K562 (cell line): Measurements from ENCODE around the gene WDCP. TPM values are rescaled to one million over a fixed set of nuclear protein-coding genes. Genes with fewer than 3 reads are reported as not detected.

Source experiments
- CUX1 ChIP-seq: fragments of 200-800 bp; sonication (Bioruptor generic); IDR thresholded peaks from 2 replicates; pipeline ENCODE4 v1.6.1; 2016; ENCODE audit warnings: missing genetic modification characterization, missing compliant biosample characterization
- EWSR1 ChIP-seq: fragments of 450-650 bp; IDR thresholded peaks from 2 replicates; pipeline ENCODE4 v1.6.1; 2018; ENCODE audit warnings: borderline replicate concordance, mild to moderate bottlenecking, low read depth, moderate library complexity; ENCODE audit not compliant: partially characterized antibody
- ILF3 ChIP-seq: fragments of 450-650 bp; IDR thresholded peaks from 2 replicates; pipeline ENCODE4 v1.6.1; 2018; ENCODE audit warnings: antibody characterized with exemption, mild to moderate bottlenecking, moderate library complexity, borderline replicate concordance
- LCOR ChIP-seq: sonication (generic); formaldehyde crosslinking; IDR thresholded peaks from 2 replicates; pipeline ENCODE4 v1.8.0; 2022; ENCODE audit warnings: mild to moderate bottlenecking, missing genetic modification reagents
- MECOM ChIP-seq: fragments of 250-450 bp; sonication (Bioruptor Pico); IDR thresholded peaks from 2 replicates; pipeline ENCODE4 v1.8.0; 2022; ENCODE audit warnings: inconsistent platforms
- MYC ChIP-seq, 2 experiments: fragments of 250-450 bp in 1 of 2; sonication (Bioruptor Pico) in 1 of 2; IDR thresholded peaks; 2 replicates each; pipeline versions ENCODE4 v1.5.1 to v1.6.1; 2012 to 2021; ENCODE audit warnings: low read depth in 2 of 2, borderline replicate concordance in 1 of 2, improper control_type of control experiment in 1 of 2, low read length in 1 of 2, mild to moderate bottlenecking in 1 of 2, moderate library complexity in 1 of 2
- MYNN ChIP-seq, 2 experiments: sonication (generic); formaldehyde crosslinking in 1 of 2; IDR thresholded peaks; 2 replicates each; pipeline versions ENCODE4 v1.5.0 to v1.6.1; 2016 to 2020; ENCODE audit warnings: antibody characterized with exemption in 1 of 2, missing genetic modification reagents in 1 of 2
- RCOR1 ChIP-seq, 2 experiments: IDR thresholded peaks; 2 replicates each; pipeline ENCODE4 v1.6.1; 2012; ENCODE audit warnings: low read depth in 2 of 2, low read length in 2 of 2, borderline replicate concordance in 1 of 2, improper control_type of control experiment in 1 of 2
- TAF7 ChIP-seq: fragments of 450-650 bp; IDR thresholded peaks from 2 replicates; pipeline ENCODE4 v1.6.1; 2016; ENCODE audit warnings: missing genetic modification characterization, missing compliant biosample characterization
- ZNF311 ChIP-seq: fragments of 250-450 bp; sonication (Bioruptor Pico); IDR thresholded peaks from 2 replicates; pipeline ENCODE4 v1.4.0; 2020; ENCODE audit warnings: mild to moderate bottlenecking, moderate library complexity
- polyA plus RNA-seq, 8 experiments: library from polyadenylated mRNA; depleted of rRNA in 4 of 8; stranded (reverse) in 5 of 8; unstranded in 3 of 8; fragments of >200 nt; fragmentation: Nextera tagmentation in 2 of 8; fragmentation: Illumina TruSeq in 1 of 8; extraction: Ambion mirVana in 2 of 8; extraction: Trizol in 1 of 8; gene quantifications; 2 replicates each; pipeline versions ENCODE4 v1.2.1 to v1.2.3, GENCODE V29; 2011 to 2014; ENCODE audit warnings: inconsistent platforms in 1 of 8, missing spikeins in 1 of 8
- total RNA-seq, 7 experiments: library from RNA; depleted of rRNA in 6 of 7; stranded (reverse); fragments of >200 nt in 6 of 7; fragmentation: Illumina TruSeq in 2 of 7; extraction: Trizol in 2 of 7; gene quantifications; 2 replicates each; pipeline versions ENCODE4 v1.2.1 to v1.2.3, GENCODE V29; 2011 to 2021; ENCODE audit warnings: low replicate concordance in 1 of 7
- TF ChIP-seq, protein P1 (sequence below), 2 experiments: fragments of 450-650 bp; IDR thresholded peaks; 2 replicates each; pipeline ENCODE4 v1.6.1; 2016; ENCODE audit warnings: mild to moderate bottlenecking in 2 of 2, borderline replicate concordance in 1 of 2, low read depth in 1 of 2, moderate library complexity in 1 of 2

The WDCP gene
- total and polyA plus RNA-seq, 9 of the 15 experiments (the other 6 are each of a cell fraction or from before 2014, with no cell fraction given), result 10.1 to 41.4 (median 21.8) TPM

GRCh38 chr2:24075915-24076848 lies 29.0 kb upstream of the WDCP start, which contains the start of gene SF3B6 (continued):
- TF ChIP-seq RCOR1 (IDR thresholded peaks at IDR 0.05; ENCODE audit: borderline replicate concordance in 1 of 2, low read depth in 2 of 2, low read length in 2 of 2), result peak; percentile 53 to 93
- no peak for TF ChIP-seq ZNF311 (CRISPR knock-in tag)
- peak; percentile 27; the same call in 1 of the 2 replicates for TF ChIP-seq MYNN (IDR thresholded peaks at IDR 0.05)
- no peak for TF ChIP-seq MYNN (CRISPR knock-in tag; IDR thresholded peaks at IDR 0.05)
- TF ChIP-seq ILF3, result no peak
- TF ChIP-seq MYC (IDR thresholded peaks at IDR 0.05; ENCODE audit: low read depth, low read length), result peak; percentile 85
- TF ChIP-seq MYC (CRISPR knock-in tag; IDR thresholded peaks at IDR 0.05; ENCODE audit: borderline replicate concordance, low read depth), result peak; percentile 89
- peak; percentile 92 for TF ChIP-seq LCOR (CRISPR knock-in tag)
- TF ChIP-seq, protein P1, sequence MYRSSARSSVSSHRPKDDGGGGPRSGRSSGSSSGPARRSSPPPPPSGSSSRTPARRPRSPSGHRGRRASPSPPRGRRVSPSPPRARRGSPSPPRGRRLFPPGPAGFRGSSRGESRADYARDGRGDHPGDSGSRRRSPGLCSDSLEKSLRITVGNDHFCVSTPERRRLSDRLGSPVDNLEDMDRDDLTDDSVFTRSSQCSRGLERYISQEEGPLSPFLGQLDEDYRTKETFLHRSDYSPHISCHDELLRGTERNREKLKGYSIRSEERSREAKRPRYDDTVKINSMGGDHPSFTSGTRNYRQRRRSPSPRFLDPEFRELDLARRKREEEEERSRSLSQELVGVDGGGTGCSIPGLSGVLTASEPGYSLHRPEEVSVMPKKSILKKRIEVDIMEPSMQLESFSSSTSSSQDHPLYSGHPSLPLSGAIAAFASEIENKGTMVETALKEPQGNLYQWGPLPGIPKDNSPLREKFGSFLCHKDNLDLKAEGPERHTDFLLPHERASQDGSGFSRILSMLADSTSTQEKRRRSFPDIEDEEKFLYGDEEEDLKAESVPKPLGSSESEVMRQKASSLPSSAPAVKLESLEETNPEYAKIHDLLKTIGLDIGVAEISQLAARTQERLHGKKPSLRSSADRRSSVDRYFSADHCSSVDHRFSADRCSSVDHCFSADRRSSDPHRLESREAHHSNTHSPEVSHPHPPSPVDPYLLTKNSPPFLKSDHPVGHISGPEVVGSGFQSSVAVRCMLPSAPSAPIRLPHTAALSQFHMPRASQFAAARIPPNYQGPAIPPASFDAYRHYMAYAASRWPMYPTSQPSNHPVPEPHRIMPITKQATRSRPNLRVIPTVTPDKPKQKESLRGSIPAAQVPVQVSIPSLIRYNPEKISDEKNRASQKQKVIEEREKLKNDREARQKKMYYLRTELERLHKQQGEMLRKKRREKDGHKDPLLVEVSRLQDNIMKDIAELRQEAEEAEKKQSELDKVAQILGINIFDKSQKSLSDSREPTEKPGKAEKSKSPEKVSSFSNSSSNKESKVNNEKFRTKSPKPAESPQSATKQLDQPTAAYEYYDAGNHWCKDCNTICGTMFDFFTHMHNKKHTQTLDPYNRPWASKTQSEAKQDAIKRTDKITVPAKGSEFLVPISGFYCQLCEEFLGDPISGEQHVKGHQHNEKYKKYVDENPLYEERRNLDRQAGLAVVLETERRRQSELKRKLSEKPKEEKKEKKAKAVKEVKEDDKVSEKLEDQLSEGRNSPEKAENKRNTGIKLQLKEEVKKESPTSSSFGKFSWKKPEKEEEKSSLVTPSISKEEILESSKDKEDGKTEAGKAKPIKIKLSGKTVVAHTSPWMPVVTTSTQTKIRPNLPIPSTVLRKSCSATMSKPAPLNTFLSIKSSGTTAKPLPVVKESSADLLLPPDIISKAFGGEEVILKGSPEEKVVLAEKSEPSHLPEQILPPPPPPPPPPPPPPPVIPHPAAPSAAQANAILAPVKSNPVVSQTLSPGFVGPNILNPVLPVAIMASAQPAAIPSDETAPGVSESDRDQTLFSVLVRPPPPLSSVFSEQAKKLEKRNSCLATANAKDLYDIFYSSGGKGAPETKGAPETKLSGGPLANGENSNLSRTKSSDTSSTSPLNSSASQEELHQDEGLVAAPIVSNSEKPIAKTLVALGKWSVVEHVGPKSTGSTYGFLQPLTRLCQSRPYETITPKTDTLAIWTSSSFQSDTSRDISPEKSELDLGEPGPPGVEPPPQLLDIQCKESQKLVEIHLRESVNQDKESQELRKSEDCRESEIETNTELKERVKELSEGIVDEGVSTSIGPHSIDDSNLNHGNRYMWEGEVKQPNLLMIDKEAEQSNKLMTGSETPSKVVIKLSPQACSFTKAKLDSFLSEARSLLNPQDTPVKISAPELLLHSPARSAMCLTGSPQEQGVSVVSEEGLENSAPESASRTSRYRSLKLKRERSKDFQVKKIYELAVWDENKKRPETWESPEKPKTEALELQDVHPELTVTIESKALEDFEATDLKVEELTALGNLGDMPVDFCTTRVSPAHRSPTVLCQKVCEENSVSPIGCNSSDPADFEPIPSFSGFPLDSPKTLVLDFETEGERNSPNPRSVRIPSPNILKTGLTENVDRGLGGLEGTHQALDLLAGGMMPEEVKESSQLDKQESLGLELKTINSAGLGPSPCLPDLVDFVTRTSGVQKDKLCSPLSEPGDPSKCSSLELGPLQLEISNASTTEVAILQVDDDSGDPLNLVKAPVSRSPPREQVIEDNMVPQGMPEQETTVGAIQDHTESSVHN (IDR thresholded peaks at IDR 0.05; ENCODE audit: borderline replicate concordance in 1 of 2, low read depth in 1 of 2), result no peak; a peak in 1 of 4 replicates
- TF ChIP-seq CUX1, result no peak
- TF ChIP-seq TAF7 (tag), result peak; percentile 90
- TF ChIP-seq MECOM (CRISPR knock-in tag), result no peak
- TF ChIP-seq EWSR1, result no peak
